ENCODE results near the gene CDC6.
A peak's percentile ranks its signal among the peaks of the same experiment; 100 is the strongest.

The CDC6 gene

GRCh38 chr17:40340880-40341807, 53.5 kb downstream of the CDC6 start:
- peak; percentile 88 for DNase-seq (ENCODE audit: low spot score)

- DNase-seq (ENCODE audit: low spot score), result peak; percentile 86
Measured at GRCh38 chr17:40341808-40342503, 54.3 kb downstream of the CDC6 start.

- DNase-seq (ENCODE audit: low spot score), result no peak
Measured at GRCh38 chr17:40342504-40343218, 55.0 kb downstream of the CDC6 start.

DNA sequence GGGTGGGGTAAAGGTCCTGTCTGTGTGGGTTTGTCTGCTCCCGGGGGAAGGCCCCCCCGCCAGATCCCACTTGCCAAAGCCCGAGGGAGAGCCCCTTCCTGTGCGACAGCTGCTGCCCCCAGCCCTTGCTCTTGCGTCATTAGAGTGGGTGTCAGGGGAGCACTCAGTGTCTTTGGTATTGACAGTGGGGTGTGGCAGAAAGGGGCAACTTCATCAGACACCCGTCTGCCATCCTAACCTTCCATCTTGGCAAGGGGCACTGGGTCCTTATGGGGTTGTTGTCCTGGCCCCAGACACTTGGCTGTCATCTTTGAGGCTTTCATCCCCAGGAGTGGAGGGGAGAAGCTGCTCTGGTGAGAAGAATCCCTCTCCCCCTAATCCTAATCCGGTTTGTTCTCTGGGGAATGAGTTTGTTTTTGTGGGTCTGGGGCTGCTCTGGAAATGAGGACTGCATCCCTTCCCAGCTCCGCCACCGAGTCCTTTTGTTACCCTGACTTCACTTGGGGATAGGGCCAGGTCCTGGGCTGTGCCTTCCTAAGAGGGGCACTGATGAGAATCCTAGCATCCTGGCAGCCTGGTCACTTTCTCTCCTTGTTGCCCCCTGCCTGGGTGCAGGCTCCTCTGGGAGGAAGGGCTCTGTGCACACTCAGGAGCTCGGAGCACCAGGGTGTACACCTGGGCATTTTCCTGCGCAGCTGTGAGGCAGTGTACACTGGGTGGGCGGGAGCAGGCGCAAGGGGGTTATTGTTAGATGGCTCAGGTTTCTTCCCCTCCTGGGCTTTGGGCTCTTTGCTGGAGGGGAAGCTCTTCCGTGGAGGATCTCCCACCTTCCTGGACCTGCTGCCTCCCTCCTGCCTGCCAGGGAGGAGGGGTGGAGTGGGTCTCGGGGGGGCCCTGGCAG, 55.8 kb downstream of the CDC6 start:
- DNase-seq (ENCODE audit: low spot score), result no peak

GRCh38 chr17:40344421-40345160, 56.9 kb downstream of the CDC6 start:
- no peak for DNase-seq (ENCODE audit: low spot score)

GRCh38 chr17:40345161-40345993, 57.7 kb downstream of the CDC6 start:
- peak; percentile 82 for DNase-seq (ENCODE audit: low spot score)

- no peak for DNase-seq (ENCODE audit: low spot score)
Measured at GRCh38 chr17:40345994-40346764, 58.5 kb downstream of the CDC6 start.

GRCh38 chr17:40346765-40347158, 59.1 kb downstream of the CDC6 start:
- DNase-seq (ENCODE audit: low spot score), result no peak

DNA sequence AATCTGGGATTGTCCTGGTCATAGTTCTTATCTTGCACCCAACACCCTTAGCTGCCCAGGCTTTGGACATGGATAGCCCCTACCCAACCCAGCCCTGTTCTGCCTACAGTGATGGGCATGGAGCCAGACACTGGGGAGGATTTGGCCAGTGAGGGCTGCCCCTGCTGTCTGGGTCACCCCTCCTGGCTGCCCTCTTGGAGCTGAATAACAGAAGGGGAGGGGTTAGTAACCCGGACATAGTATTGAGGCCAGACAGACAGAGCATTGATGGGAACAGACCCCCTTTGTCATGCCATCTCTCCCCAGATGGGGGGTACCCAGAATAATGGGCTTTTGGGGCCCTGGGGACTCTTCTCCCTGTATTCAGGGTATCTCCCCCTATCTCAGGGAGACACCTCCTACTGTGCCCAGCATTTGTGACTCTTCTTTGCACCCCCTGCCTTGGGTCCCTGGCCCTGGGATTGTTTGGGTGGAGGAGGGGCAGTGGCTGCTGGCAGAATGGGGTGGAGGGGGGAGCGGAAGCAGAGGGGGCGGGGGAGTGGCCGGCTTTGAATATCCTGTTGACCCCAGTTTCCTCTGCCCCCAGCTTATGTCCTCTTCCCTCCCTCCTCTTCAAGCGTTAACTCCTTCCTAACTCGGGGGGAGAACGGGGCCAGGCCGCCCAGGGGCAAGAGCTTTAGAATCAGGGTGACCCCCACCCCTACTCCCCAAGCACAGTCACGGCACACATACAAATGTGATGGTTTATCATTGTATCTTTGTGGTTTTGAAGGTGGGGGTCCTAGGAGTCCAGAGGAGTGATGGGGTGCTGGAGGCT, 59.8 kb downstream of the CDC6 start:
- no peak for DNase-seq (ENCODE audit: low spot score)

GRCh38 chr17:40348136-40348504, 60.4 kb downstream of the CDC6 start:
- no peak for DNase-seq (ENCODE audit: low spot score)

- DNase-seq (ENCODE audit: low spot score), result no peak
Measured at GRCh38 chr17:40348562-40349476, 61.1 kb downstream of the CDC6 start.

GRCh38 chr17:40349477-40349894, 61.8 kb downstream of the CDC6 start:
- no peak for DNase-seq (ENCODE audit: low spot score)

GRCh38 chr17:40349895-40350688, 62.4 kb downstream of the CDC6 start:
- no peak for DNase-seq (ENCODE audit: low spot score)

- DNase-seq (ENCODE audit: low spot score), result no peak
Measured at GRCh38 chr17:40350689-40351358, 63.1 kb downstream of the CDC6 start.

DNA sequence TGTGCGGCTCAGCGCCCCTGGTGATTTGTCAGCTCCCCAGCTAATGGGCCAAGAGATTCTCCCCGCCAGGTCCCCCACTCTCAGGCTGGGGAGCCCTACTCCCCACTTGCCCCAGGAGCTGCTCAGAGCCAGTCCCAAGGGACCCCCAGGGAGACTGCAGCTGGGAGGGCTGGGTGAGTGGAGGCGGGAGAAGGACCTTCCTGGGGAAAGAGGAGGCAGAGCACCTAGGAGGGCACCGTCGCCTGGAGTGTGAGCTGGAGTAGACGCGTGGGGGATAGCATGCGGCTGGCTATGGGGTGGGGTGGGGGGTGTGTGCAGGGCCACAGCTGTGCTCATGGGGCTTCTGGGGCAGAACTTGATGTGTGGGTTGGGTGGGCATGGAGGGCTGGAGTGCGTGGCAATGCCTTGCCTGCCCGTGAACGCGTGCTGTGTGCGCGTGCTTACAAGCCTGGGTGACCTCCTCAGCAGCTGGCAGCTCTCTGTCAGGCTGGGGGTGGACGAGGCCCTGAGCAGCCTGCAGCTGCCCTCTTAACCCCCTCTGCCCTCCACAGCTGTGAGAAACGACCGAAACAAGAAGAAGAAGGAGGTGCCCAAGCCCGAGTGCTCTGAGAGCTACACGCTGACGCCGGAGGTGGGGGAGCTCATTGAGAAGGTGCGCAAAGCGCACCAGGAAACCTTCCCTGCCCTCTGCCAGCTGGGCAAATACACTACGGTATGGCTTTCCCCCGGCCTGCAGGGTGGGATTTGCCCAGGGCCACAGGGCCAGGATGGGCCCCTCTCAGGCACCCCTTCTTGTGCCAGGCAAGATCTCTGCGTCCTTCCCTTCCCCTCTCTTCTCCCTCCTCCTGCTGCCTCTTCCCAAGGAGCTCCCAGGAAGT, 63.9 kb downstream of the CDC6 start:
- no peak for DNase-seq (ENCODE audit: low spot score)

All from hepatic stellate cell (primary cell).